Measurements from ENCODE around the gene CCDC30.

CCDC30 gene

DNA sequence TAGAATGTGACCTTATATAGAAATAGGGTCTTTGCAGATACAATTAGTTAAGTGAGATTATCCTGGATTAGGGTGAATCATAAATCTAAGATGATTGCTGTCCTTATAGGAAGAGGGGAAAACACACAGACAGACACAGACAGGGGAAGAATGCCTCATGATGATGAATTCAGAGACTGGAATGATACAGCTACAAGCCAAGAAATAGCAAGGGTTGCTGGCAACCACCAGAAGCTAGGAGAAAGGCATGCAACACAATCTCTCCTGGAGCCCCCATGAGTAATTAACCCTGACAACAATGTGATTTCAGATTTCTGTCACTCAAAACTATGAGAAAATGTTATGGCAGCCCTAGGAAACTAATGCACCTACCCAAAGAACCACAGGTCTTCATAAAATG, 176.0 kb downstream of the CCDC30 start:
- no peaks in the 10 kb centered on the region for H3K36me3 Mint-ChIP-seq (ENCODE audit: insufficient read depth)
- H3K4me1 Mint-ChIP-seq: no peaks in the 10 kb centered on the region
- no peak overlapping the region for H3K4me3 Mint-ChIP-seq
- no peaks in the 10 kb centered on the region for H3K9me3 Mint-ChIP-seq
- DNase-seq (ENCODE audit: low spot score in 2 of 2) (no peak), ATAC-seq (replicated peaks; ENCODE audit: extremely low read depth, poor library complexity, severe bottlenecking) (no peak)
- no peak overlapping the region for H3K27ac Mint-ChIP-seq (ENCODE audit: low read depth)
- H3K27me3 Mint-ChIP-seq: no peaks in the 10 kb centered on the region

DNA sequence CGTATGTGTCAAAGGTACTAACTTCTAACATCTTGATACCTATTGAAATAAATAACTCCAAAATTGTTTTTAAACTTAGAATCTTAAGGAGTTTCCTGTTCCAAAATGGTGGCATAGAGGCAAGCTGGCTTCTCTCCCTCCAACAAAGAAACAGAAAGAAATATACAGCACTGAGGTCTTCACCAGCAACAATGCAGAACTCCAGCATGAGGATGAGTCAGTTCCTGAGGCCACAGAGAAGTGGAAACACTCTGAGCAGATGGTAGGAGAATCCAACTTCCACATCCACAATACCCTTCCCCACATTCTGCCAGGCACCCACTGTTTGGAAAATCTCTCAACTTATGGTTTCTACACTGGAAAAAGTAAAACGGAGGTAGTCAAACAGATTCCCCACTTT, 183.0 kb downstream of the CCDC30 start:
- DNase-seq (ENCODE audit: low spot score in 2 of 2) (no peak), ATAC-seq (replicated peaks; ENCODE audit: extremely low read depth, poor library complexity, severe bottlenecking) (no peak)
- H3K27ac Mint-ChIP-seq (ENCODE audit: low read depth): no peak overlapping the region
- no peaks in the 10 kb centered on the region for H3K4me1 Mint-ChIP-seq
- no peaks in the 10 kb centered on the region for H3K27me3 Mint-ChIP-seq
- H3K36me3 Mint-ChIP-seq (ENCODE audit: insufficient read depth): no peaks in the 10 kb centered on the region
- no peak overlapping the region for H3K4me3 Mint-ChIP-seq
- no peaks in the 10 kb centered on the region for H3K9me3 Mint-ChIP-seq

DNA sequence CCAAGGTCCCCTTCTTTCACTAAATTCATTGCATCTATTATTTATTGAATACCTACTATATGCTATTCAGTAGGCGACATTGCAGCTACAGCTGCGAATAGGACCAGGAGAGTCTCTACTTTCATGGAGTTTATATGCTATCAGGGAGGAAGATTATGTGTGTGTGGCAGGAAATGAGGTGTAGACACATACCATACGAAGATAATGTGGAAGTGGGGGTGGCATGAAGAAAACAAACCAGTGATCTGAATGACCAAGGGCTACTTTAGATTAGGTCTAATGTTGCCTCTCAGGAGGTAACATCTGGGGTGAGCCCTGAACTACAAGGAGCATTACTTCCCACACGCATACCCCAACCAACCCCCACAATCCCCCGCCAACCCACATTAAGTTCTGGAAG, 194.1 kb downstream of the CCDC30 start:
- H3K36me3 Mint-ChIP-seq (ENCODE audit: insufficient read depth): peaks cover 25% of the 10 kb centered on the region
- peak overlapping the region; percentile 95 for H3K27ac Mint-ChIP-seq (ENCODE audit: low read depth)
- no peak for ATAC-seq (replicated peaks; ENCODE audit: extremely low read depth, poor library complexity, severe bottlenecking)
- DNase-seq (ENCODE audit: low spot score in 2 of 2): no peak
- H3K27me3 Mint-ChIP-seq: no peaks in the 10 kb centered on the region
- H3K4me3 Mint-ChIP-seq: peak overlapping the region; percentile 96
- peaks cover 46% of the 10 kb centered on the region for H3K4me1 Mint-ChIP-seq
- H3K9me3 Mint-ChIP-seq: no peaks in the 10 kb centered on the region

DNA sequence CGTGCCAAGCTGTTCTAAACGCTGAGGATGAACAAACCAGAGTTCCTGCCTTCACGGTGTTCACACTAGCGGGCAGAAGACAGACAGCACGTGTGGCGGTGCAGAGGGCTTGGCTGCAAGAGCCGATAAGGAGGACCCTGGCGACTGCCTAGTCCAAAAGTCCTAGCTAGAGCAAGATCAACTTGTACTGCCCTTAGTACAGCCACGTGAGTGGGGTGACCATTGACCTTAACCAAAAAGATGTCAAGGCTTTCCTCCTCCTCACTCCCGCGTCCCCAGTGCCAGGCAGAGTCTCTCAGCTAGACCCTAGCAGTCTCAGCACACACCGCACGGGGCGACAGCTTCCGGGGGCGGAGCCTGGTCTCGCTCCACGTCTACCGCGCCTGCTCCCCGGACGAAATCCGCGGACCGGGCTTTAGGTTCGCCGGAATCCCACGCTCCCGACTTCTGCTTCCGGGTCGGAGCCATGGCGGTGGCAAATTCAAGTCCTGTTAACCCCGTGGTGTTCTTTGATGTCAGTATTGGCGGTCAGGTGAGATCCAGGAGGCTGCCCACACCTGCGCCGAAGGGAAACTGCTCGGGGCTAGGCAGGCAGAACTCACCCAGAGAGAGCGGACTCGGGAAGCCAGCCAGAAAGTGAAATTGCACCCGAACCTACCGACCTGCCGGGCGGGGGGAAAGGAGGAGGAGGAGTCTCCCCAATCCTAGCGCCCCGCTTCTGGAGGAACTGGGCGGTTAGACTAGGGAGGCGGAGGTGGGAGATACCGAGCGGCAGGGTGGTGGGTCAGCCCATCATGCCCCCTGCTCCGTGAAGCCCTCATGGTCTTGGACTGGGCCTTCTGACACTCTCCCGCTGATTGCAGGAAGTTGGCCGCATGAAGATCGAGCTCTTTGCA, 195.1 kb downstream of the CCDC30 start, which contains the start of gene PPIH:
PPIH (plus strand) TSS at position 443 of the 896 bp plus-strand sequence; CDS start at position 467, 24 bp downstream.
- peak; percentile 97 for ATAC-seq (replicated peaks; ENCODE audit: extremely low read depth, poor library complexity, severe bottlenecking)
- Mint-ChIP-seq H3K4me3 (peak within 1 kb of the TSS; percentile 96), H3K27ac (ENCODE audit: low read depth) (peak within 1 kb of the TSS; percentile 95), H3K4me1 (peaks cover 46% of the 10 kb centered on the region), H3K9me3 (no peaks in the 10 kb centered on the region), H3K27me3 (no peaks in the 10 kb centered on the region), H3K36me3 (ENCODE audit: insufficient read depth) (peaks cover 27% of the 10 kb centered on the region)
- DNase-seq (ENCODE audit: low spot score in 2 of 2): peak; percentile 87 to 88

DNA sequence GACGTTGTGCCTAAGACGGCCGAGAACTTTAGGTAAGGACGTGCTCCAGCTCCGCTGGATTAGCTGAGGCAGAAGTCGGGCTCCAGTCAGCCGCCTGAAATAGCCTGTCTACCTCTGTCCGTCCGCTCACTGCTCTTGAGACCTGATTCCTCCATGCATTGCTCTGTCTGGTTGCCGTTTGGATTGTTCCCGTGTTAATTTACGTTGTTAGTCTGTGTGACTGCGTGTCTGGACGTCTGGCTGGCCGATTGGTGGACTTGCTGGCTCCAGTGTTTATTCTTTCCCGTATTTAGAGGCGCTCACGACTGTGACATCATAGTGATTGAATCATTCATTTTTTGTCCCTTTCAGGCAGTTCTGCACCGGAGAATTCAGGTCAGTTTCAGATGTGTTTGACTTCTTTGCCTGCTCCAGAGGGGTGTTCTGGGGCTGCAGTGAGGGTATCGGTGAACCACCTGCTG, 195.8 kb downstream of the CCDC30 start:
- DNase-seq (ENCODE audit: low spot score in 2 of 2) (no peak), ATAC-seq (replicated peaks; ENCODE audit: extremely low read depth, poor library complexity, severe bottlenecking) (no peak)
- Mint-ChIP-seq H3K4me1 (peaks cover 46% of the 10 kb centered on the region), H3K9me3 (no peaks in the 10 kb centered on the region), H3K36me3 (ENCODE audit: insufficient read depth) (peaks cover 30% of the 10 kb centered on the region), H3K27ac (ENCODE audit: low read depth) (peak overlapping the region; percentile 95), H3K27me3 (no peaks in the 10 kb centered on the region), H3K4me3 (peak overlapping the region; percentile 96)

DNA sequence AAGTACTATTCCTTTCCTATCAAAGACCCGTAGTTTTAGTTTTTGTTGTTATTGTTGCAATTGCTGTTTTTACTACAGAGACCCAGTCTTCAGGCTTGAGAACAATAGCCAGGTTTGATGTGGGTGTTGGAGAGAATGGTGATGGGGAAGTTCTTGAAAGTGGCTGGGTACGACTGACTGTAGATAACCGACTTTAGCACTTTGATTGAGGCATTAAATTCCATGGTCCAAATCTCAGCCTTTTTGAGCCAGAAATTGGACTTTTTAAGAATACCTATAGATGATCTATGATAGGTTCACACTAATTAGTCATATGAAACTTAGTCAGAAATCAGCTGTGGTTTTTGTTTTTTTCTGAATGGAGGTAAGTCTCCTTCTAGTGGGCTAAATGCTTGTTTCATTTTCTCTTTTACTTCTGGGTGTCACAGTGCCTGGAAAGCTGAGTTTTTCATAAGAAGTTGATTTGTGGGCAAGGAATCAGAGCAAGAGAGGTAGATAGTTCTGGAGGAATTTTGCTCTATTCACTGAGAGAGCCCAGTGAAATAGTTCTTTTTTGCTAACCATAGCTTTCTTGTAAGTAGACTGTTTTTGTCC, 197.9 kb downstream of the CCDC30 start:
- peaks cover 41% of the 10 kb centered on the region for H3K36me3 Mint-ChIP-seq (ENCODE audit: insufficient read depth)
- DNase-seq (ENCODE audit: low spot score in 2 of 2): no peak
- H3K27ac Mint-ChIP-seq (ENCODE audit: low read depth): peak overlapping the region; percentile 20
- H3K4me1 Mint-ChIP-seq: peaks cover 46% of the 10 kb centered on the region
- ATAC-seq (replicated peaks; ENCODE audit: extremely low read depth, poor library complexity, severe bottlenecking): no peak
- no peaks in the 10 kb centered on the region for H3K9me3 Mint-ChIP-seq
- H3K4me3 Mint-ChIP-seq: no peak overlapping the region
- H3K27me3 Mint-ChIP-seq: no peaks in the 10 kb centered on the region

DNA sequence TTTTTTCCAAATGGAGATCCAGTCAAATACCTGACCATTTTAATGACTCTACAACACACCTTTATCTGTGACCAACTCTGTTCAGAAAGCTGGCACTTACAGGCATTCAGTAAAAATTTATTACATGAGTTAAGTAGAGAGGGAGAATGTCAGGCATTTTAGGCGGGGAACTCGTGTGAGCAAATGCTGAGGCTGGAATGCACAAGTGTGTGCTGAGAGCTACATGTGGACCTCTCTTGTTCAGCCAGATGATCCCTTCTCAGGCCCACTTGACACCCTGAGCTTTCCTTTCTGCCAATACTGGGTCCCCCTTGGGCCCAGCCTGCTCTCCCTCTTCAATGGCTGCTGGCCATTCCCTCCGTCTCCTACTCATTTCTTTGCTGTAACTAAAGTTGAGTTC, 206.8 kb downstream of the CCDC30 start:
- H3K9me3 Mint-ChIP-seq: no peaks in the 10 kb centered on the region

DNA sequence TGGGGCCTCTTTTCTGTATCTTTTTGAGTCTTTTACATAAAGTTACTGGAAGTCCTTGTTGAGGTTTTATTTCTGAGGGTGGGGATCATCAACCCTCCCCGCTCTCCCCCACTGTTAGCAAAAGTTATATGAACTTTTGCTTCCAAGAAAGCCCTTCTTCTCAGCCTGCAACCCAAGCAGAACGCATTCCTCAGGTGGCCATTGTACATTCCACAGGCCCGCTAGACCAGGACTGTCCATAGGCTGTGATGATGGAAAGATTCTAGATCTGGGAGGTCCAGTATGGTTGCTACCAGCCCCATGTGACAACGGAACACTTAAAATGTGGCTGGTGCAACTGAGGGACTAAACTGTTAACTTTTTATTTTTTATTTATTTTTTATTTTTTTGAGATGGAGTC, 207.3 kb downstream of the CCDC30 start:
- no peaks in the 10 kb centered on the region for H3K27me3 Mint-ChIP-seq
- H3K4me1 Mint-ChIP-seq: no peaks in the 10 kb centered on the region
- ATAC-seq (replicated peaks; ENCODE audit: extremely low read depth, poor library complexity, severe bottlenecking) (no peak), DNase-seq (ENCODE audit: low spot score in 2 of 2) (no peak)
- H3K9me3 Mint-ChIP-seq: no peaks in the 10 kb centered on the region
- H3K4me3 Mint-ChIP-seq: no peak overlapping the region
- no peak overlapping the region for H3K27ac Mint-ChIP-seq (ENCODE audit: low read depth)
- peaks cover 36% of the 10 kb centered on the region for H3K36me3 Mint-ChIP-seq (ENCODE audit: insufficient read depth)

More for the DNA sequence above, 206.8 kb downstream of the CCDC30 start:
- Mint-ChIP-seq H3K36me3 (ENCODE audit: insufficient read depth) (peaks cover 38% of the 10 kb centered on the region), H3K4me3 (no peak overlapping the region), H3K27me3 (no peaks in the 10 kb centered on the region), H3K27ac (ENCODE audit: low read depth) (no peak overlapping the region), H3K4me1 (no peaks in the 10 kb centered on the region)
- ATAC-seq (replicated peaks; ENCODE audit: extremely low read depth, poor library complexity, severe bottlenecking) (no peak), DNase-seq (ENCODE audit: low spot score in 2 of 2) (no peak)

DNA sequence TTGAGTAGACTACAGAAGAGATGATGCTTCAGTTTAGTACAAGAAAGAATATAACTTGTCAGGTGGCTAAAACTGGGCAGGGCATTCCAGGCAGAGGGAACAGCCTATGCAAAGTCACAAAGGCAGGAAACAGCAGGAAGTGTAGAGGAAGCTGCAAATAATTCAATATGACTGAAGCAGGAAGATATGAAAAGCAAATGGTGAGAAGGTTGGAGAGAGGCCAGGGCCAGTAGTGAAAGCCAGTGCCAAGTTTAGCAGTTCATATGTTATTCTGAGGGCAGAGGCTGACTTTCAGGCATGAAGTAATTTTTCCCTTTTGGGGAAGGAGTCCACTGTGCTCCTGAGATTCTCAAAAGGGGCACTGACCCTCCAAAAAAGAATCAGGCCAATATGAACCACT, 211.1 kb downstream of the CCDC30 start:
- H3K4me3 Mint-ChIP-seq: no peak overlapping the region
- ATAC-seq (replicated peaks; ENCODE audit: extremely low read depth, poor library complexity, severe bottlenecking) (no peak), DNase-seq (ENCODE audit: low spot score in 2 of 2) (no peak)
- no peaks in the 10 kb centered on the region for H3K27me3 Mint-ChIP-seq
- H3K4me1 Mint-ChIP-seq: no peaks in the 10 kb centered on the region
- H3K36me3 Mint-ChIP-seq (ENCODE audit: insufficient read depth): peaks cover 12% of the 10 kb centered on the region
- H3K9me3 Mint-ChIP-seq: no peaks in the 10 kb centered on the region
- no peak overlapping the region for H3K27ac Mint-ChIP-seq (ENCODE audit: low read depth)

DNA sequence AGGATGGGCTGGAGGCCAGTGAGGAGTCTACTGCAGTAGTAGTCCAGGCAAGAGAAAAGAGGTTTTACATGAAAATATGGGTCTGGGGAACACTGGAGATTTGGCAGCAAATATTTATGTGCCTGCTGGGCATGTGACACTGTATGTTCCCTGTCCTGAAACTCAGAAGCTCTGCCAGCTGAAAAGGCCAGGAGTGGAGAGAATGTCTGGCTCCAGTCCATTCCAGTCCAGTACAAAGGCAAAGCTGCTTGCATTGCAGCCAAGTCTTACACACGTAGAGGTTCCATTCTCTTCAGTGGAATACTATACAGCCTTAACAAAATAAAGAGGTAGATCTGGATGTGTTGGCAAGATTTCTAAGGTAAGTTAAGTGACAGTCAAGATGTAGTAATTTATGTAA, 211.6 kb downstream of the CCDC30 start:
- Mint-ChIP-seq H3K4me3 (no peak overlapping the region), H3K9me3 (no peaks in the 10 kb centered on the region), H3K36me3 (ENCODE audit: insufficient read depth) (peaks cover 10% of the 10 kb centered on the region), H3K27me3 (no peaks in the 10 kb centered on the region), H3K4me1 (no peaks in the 10 kb centered on the region), H3K27ac (ENCODE audit: low read depth) (no peak overlapping the region)
- ATAC-seq (replicated peaks; ENCODE audit: extremely low read depth, poor library complexity, severe bottlenecking): no peak
- DNase-seq (ENCODE audit: low spot score in 2 of 2): no peak

DNA sequence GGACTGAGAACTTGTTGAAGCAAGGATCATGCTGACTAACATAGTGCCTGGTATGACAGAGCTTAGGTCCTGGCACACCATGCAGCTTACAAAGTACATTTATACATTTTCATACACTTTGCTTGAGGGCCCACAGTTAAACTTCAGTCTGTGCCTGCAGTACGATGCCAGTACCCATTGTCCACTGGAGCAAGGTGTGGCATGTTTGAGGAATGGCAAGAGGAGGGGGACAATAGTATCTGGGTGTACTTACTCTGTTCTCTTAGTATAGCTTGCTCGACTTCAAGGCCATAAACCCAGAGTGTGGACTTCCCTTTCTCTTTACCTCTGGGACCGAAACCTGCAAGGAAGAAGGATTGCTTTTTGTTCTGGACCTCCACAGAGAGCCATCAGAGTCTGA, 212.4 kb downstream of the CCDC30 start:
- DNase-seq (ENCODE audit: low spot score in 2 of 2): no peak
- no peaks in the 10 kb centered on the region for H3K9me3 Mint-ChIP-seq
- H3K27ac Mint-ChIP-seq (ENCODE audit: low read depth): no peak overlapping the region
- H3K36me3 Mint-ChIP-seq (ENCODE audit: insufficient read depth): peaks cover 6% of the 10 kb centered on the region
- no peak overlapping the region for H3K4me3 Mint-ChIP-seq
- ATAC-seq (replicated peaks; ENCODE audit: extremely low read depth, poor library complexity, severe bottlenecking): no peak
- peaks cover 4% of the 10 kb centered on the region for H3K4me1 Mint-ChIP-seq
- no peaks in the 10 kb centered on the region for H3K27me3 Mint-ChIP-seq

DNA sequence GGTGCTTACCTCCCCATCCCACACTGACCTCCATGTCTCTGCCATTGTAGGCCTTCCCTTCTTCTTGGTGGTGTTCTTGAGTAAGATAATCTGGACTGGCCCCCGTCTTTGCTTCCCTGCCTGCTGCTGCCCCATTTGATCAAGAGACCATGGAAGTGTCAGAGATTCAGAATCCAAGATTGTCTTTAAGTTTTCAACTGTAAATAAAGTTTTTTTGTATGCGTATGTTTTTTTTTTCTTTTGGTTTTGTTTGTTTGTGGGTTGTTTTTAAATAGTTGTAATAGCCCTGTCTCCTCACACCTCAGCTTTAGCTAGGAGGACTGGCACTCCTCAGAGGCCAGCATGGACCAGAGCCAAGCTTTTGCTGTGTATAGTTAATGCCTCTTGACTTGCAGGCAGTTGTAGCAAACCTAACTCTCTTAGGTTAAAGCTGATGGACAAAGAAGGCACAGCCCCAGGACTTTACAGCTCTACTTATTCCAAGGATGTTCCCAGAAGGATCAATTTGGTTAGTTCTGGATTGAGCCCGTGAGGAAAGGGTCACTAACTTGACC, 213.5 kb downstream of the CCDC30 start:
- peaks cover 15% of the 10 kb centered on the region for H3K4me1 Mint-ChIP-seq
- no peaks in the 10 kb centered on the region for H3K9me3 Mint-ChIP-seq
- H3K36me3 Mint-ChIP-seq (ENCODE audit: insufficient read depth): peaks cover 6% of the 10 kb centered on the region
- DNase-seq (ENCODE audit: low spot score in 2 of 2) (no peak), ATAC-seq (replicated peaks; ENCODE audit: extremely low read depth, poor library complexity, severe bottlenecking) (no peak)
- H3K4me3 Mint-ChIP-seq: no peak overlapping the region
- no peak overlapping the region for H3K27ac Mint-ChIP-seq (ENCODE audit: low read depth)
- H3K27me3 Mint-ChIP-seq: no peaks in the 10 kb centered on the region
